H1 (cell line): ENCODE results near the gene AASDH. TPM values are rescaled to one million over a fixed set of nuclear protein-coding genes. Genes with fewer than 3 reads are reported as not detected.

Source experiments
- CBX8 ChIP-seq: fragments of 300-800, 300-1000 bp; sonication (generic); IDR thresholded peaks from 2 replicates; pipeline ENCODE4 v1.7.1; 2016; ENCODE audit warnings: low read depth, low read length, borderline replicate concordance
- CTBP2 ChIP-seq: IDR thresholded peaks from 2 replicates; pipeline ENCODE4 v1.7.0; 2011; ENCODE audit warnings: borderline replicate concordance, mild to moderate bottlenecking, moderate library complexity, mixed read lengths, low read length; ENCODE audit not compliant: insufficient read depth, insufficient read length
- EGR1 ChIP-seq: IDR thresholded peaks from 2 replicates; pipeline ENCODE4 v1.6.1; 2011; ENCODE audit warnings: low read depth, low read length, borderline replicate concordance
- EZH2 ChIP-seq: fragments of 200-600 bp; sonication (generic); IDR thresholded peaks from 2 replicates; pipeline ENCODE4 v1.7.1; 2012; ENCODE audit warnings: low read depth, mild to moderate bottlenecking, moderate library complexity, low read length, inconsistent platforms; ENCODE audit not compliant: severe bottlenecking
- FOSL1 ChIP-seq: IDR thresholded peaks from 2 replicates; pipeline ENCODE4 v1.6.1; 2011; ENCODE audit warnings: mild to moderate bottlenecking, low read depth, low read length, moderate library complexity; ENCODE audit not compliant: insufficient read depth
- NANOG ChIP-seq: IDR thresholded peaks from 2 replicates; pipeline ENCODE4 v1.6.1; 2011; ENCODE audit warnings: low read length, low read depth, mild to moderate bottlenecking, inconsistent platforms; ENCODE audit not compliant: insufficient read depth, poor library complexity, severe bottlenecking
- SIN3A ChIP-seq, 2 experiments: IDR thresholded peaks in 1 of 2; conservative IDR thresholded peaks in 1 of 2; 2 replicates each; pipeline ENCODE4 v1.6.1; 2011 to 2012; ENCODE audit warnings: low read length in 2 of 2, improper control_type of control experiment in 1 of 2, low read depth in 1 of 2, mild to moderate bottlenecking in 1 of 2
- SP1 ChIP-seq: IDR thresholded peaks from 2 replicates; pipeline ENCODE4 v1.6.1; 2011; ENCODE audit warnings: low read depth, low read length
- TBP ChIP-seq: IDR thresholded peaks from 2 replicates; pipeline ENCODE4 v1.6.1; 2011; ENCODE audit warnings: low read depth, low read length, improper control_type of control experiment
- YY1 ChIP-seq: IDR thresholded peaks from 2 replicates; pipeline ENCODE4 v1.6.1; 2011; ENCODE audit warnings: low read depth, mild to moderate bottlenecking, low read length
- ZNF274 ChIP-seq: IDR thresholded peaks from 2 replicates; pipeline ENCODE4 v1.7.0; 2012; ENCODE audit warnings: low read length, borderline replicate concordance; ENCODE audit errors: extremely low read depth
- polyA plus RNA-seq, 7 experiments: library from polyadenylated mRNA; depleted of rRNA in 3 of 7; stranded (reverse) in 5 of 7; unstranded in 2 of 7; fragments of >200 nt in 5 of 7; fragments of 200-250 nt in 2 of 7; gene quantifications; 1 replicate in 5 of 7; 2 replicates in 1 of 7; 4 replicates in 1 of 7; pipeline versions ENCODE4 v1.2.1 to v1.2.3, GENCODE V29; 2011 to 2013; ENCODE audit warnings: missing spikeins in 2 of 7, mixed read lengths in 2 of 7
- total RNA-seq: library from RNA; stranded (reverse); fragmentation: NEBNext Ultra II Directional; extraction: Animal tissue kit (Norgen Biotek cat#: 25700); gene quantifications from 2 replicates; pipeline ENCODE4 v1.2.1, GENCODE V29; 2021
- TF ChIP-seq, protein P1 (sequence below): IDR thresholded peaks from 2 replicates; pipeline ENCODE4 v1.6.1; 2012; ENCODE audit warnings: inconsistent platforms

Gene AASDH
- total and polyA plus RNA-seq, 2 of the 8 experiments (the other 6 are each of a cell fraction or from before 2014, with no cell fraction given), result 8.0 to 10.9 TPM

DNA sequence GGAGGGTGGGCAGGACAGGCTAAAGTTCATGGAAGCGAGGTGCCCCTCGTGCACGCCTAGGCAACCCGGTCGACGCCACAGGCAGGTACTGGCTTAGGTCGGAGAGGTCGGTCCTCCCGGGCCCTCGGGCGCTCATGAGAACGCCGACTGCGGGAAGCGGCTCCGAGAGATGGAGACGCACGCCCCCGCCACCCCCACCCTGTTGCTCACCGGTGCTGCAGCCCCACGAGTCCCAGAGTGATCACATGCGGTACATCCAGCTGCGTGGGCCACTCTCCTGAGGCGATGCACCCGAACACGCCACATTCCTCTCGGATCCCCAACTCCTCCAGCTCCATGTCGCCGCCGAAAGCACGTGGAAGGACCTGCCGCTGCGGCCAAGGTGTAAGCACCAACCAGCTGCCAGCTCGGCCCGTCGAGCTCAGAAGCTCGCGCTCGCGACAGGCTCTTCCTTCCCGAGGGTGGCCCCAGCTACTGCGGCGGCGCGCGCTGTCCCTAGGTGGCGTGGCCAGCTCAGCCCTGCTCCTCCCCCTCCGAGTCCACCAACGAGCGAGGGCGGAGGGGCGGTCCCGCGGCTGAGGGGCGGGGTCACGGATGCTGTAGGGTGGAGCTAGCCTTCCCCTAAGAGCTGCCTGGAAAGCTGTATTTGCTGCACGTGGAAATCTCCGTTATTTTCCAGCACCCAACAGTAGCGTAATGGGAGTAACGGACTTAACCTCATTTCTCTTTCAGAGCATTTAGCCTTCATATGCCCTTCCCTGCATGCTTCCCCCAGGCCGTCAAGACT, 48.0 kb upstream of the AASDH start, which contains the start of gene PPAT (continued):
- TF ChIP-seq EZH2 (no peak), EGR1 (no peak), CBX8 (no peak), ZNF274 (no peak), CTBP2 (no peak), FOSL1 (no peak), YY1 (no peak), NANOG (no peak), SIN3A (conservative IDR thresholded peaks at IDR 0.05 in 1 of 2, IDR thresholded peaks at IDR 0.05 in 1 of 2; ENCODE audit: low read depth in 1 of 2, low read length in 2 of 2) (peak; percentile 69 to 72; a peak in 2 of 4 replicates), SP1 (peak; percentile 46; the same call in 1 of the 2 replicates), TBP (peak; percentile 72; the same call in 1 of the 2 replicates)
- TF ChIP-seq, protein P1, sequence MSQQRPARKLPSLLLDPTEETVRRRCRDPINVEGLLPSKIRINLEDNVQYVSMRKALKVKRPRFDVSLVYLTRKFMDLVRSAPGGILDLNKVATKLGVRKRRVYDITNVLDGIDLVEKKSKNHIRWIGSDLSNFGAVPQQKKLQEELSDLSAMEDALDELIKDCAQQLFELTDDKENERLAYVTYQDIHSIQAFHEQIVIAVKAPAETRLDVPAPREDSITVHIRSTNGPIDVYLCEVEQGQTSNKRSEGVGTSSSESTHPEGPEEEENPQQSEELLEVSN, result peak; percentile 91
